Adipose tissue (tissue), 3 donors: ENCODE measurements around the gene PLPPR3. TPM values are rescaled to one million over a fixed set of nuclear protein-coding genes. Genes with fewer than 3 reads are reported as not detected.
"Not testable (repeated sequence)": the region's sequence is repeated elsewhere in the genome, so short reads cannot be mapped to it uniquely, and the experiment has no call there.

ENCODE experiments used
- H3K27ac ChIP-seq: one replicate; pipeline ENCODE4 v1.5.1; 2013; ENCODE audit warnings: low read depth, low read length
- WGBS, 3 donors: extraction: QIAGEN DNeasy Blood & Tissue Kit; methylation state at CpG; one replicate each; pipeline ENCODE4 v1.1.7; 2013; 5-methylcytosine and 5-hydroxymethylcytosine counted together
- polyA plus RNA-seq, 3 donors: library from polyadenylated mRNA; stranded (reverse); fragments of 200-250 nt; gene quantifications; one replicate each; pipeline ENCODE4 v1.2.3, GENCODE V29; 2013
- donor health status: healthy with polysubstance abuse.
- donor health status: Bipolar disorder and iron deficiency.
- donor health status: healthy.

The PLPPR3 gene
- polyA plus RNA-seq, 3 donors = 0.02 TPM; not detected in 2

DNA sequence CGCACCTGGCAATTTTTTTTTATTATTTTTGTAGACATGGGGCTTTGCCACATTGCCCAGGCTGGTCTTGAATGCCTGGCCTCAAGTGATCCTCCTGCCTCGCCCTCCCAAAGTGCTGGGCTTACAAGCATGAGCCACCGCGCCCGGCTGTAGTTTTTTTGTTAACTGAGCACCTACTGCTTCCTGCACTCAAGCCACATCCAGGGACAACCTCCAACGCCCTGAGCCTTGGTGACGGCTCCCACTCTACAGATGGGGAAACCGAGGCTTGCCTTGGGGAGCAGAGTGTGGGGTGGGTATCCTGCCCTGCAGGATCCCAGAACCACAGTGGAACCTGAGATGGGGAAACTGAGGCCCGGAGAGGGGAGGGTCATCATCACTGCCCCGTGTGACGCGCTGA is 33.4 kb upstream of the PLPPR3 start:
- 79 to 85% (median 84%) methylated on average over 12 of the region's 12 CpGs for WGBS, 3 donors

DNA sequence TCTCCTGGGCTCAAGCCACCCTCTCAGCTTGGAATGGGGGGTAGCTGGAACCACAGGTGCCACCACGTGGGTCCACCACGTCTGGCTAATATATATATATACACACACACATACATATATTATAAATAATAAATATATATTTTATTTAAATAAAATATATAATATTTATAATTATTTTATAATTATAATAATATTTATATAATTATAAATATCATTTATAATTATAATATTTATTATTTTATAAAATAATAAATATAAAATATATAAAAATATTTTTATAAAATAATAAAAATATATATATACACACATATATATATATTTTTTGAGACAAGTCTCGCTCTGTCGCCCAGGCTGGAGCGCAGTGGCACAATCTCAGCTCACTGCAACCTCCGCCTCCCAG is 32.8 kb upstream of the PLPPR3 start:
- WGBS, 3 donors = 71 to 82% (median 75%) methylated on average over 6 of the region's 6 CpGs

More for the DNA sequence above, 33.4 kb upstream of the PLPPR3 start:
- no peak overlapping the region for H3K27ac ChIP-seq

DNA sequence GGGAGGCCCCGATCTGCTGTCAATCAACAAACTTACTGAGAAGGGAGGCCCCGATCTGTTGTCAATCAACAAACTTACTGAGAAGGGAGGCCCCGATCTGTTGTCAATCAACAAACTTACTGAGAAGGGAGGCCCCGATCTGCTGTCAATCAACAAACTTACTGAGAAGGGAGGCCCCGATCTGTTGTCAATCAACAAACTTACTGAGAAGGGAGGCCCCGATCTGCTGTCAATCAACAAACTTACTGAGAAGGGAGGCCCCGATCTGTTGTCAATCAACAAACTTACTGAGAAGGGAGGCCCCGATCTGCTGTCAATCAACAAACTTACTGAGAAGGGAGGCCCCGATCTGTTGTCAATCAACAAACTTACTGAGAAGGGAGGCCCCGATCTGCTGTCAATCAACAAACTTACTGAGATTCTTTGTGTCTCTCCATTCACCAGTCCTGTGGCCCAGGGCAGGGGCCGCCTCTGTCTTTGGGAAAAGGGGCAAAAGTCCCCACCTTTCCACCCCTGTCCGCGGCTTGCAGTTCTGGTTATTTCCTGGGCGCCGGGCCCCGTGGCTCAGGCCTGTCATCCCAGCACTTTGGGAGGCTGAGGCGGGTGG is 32.0 kb upstream of the PLPPR3 start:
- 63 to 69% (median 67%) methylated on average over 10 to 11 of the region's 17 CpGs for WGBS, 3 donors
- not testable (repeated sequence) for H3K27ac ChIP-seq

More for the DNA sequence above, 32.8 kb upstream of the PLPPR3 start:
- no peak overlapping the region for H3K27ac ChIP-seq

DNA sequence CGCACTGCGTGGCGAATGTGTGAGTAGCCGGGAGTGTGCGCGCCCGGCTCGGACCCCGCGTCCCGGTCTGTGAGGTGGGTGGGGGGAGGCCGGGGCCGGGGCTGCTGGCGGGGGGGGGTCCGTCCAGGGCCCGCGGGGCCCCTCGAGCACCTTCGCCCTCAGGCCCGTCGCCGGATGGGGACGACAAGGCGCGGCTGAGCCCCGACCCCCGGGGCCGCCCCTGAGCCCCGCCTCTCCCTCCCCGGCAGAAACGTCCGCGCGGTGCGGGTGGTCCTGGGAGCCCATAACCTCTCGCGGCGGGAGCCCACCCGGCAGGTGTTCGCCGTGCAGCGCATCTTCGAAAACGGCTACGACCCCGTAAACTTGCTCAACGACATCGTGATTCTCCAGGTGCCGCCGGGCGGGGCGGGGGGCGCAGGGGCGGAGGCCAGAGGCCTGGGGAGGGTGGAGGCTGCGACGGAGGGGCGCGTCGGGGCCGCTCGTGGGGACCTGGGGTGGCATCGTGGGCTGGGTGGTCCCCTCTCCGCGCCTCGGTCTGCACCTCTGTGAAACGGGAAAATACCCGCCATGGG is 31.3 kb upstream of the PLPPR3 start:
- no peak overlapping the region for H3K27ac ChIP-seq
- WGBS, 3 donors = 23 to 29% (median 23%) methylated on average over 51 to 67 of the region's 67 CpGs

DNA sequence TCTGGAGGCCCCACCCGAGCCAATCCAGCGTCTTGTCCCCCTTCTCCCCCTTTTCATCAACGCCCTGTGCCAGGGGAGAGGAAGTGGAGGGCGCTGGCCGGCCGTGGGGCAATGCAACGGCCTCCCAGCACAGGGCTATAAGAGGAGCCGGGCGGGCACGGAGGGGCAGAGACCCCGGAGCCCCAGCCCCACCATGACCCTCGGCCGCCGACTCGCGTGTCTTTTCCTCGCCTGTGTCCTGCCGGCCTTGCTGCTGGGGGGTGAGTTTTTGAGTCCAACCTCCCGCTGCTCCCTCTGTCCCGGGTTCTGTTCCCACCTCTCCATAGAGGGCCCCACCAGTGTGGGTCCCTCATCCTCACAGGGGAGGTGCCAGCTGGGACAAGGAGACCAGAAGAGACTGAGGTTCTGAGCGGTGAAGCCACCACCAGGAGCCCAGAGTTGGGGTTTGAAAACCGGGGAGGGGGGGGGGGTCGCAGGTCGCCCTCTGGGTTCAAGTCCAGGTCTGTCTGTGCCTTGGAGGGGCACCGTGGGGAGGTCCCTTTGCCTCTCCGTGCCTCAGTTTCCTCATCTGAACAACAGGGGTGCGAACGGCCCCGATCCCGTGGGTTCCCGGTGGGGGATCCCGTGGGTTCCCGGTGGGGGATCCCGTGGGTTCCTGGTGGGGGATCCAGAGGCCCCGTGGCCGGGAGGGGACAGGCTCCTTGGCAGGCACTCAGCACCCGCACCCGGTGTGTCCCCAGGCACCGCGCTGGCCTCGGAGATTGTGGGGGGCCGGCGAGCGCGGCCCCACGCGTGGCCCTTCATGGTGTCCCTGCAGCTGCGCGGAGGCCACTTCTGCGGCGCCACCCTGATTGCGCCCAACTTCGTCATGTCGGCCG is 30.6 kb upstream of the PLPPR3 start, which contains the start of gene ELANE:
ELANE (plus strand) TSS at position 168 of the 878 bp plus-strand sequence; CDS start at position 194, 26 bp downstream.
- H3K27ac ChIP-seq = no peak within 1 kb of the TSS
- 45 to 63% (median 54%) methylated on average over 51 to 55 of the region's 55 CpGs for WGBS, 3 donors

DNA sequence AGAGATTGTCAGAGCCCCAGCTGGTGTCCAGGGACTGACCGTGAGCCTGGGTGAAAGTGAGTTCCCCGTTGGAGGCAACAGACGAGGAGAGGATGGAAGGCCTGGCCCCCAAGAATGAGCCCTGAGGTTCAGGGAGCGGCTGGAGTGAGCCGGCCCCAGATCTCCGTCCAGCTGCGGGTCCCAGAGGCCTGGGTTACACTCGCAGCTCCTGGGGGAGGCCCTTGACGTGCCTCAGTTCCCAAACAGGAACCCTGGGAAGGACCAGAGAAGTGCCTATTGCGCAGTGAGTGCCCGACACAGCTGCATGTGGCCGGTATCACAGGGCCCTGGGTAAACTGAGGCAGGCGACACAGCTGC is 29.2 kb upstream of the PLPPR3 start:
- H3K27ac ChIP-seq = no peak overlapping the region
- WGBS, 3 donors = 24 to 43% (median 25%) methylated on average over 12 to 13 of the region's 13 CpGs

DNA sequence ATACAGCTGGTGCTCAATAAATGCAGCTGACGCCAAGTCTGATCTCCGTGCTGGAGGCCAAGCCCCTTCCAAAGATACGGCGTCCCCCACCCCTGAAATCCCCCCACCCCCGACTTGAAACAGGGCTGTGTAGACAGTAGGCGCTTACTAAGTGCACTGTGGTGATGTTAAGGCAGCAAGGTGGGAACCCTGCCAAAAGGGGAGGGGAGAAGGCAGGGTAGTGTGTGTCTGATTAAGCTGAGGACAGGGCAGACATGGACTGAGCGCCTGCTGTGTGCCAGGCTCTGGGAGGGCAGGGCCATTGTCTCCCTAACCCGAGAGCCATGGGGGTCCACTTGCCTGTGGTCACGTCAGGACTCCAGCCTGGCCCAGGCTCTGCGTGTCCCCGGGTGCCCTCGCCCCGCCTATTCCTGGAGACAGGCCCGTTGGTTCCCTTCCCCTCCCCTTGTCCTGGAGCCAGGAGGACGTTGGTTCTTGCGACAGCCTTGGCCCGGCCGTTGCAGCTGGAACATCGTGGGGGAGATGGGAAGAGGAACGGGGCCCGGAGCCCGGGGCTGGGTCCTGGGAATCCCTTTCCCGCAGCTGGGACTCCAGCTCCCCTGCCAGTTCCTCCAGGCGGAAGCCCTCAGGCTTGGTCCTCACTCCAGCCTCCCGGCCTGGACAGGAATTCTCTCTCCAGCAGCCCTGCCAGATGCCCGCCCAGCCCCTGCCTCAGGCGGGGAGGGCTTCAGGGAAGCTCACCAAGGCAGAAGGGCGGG is 28.6 kb upstream of the PLPPR3 start:
- H3K27ac ChIP-seq = peak overlapping the region; percentile 65
- WGBS, 3 donors = 14 to 19% (median 18%) methylated on average over 27 to 28 of the region's 28 CpGs

DNA sequence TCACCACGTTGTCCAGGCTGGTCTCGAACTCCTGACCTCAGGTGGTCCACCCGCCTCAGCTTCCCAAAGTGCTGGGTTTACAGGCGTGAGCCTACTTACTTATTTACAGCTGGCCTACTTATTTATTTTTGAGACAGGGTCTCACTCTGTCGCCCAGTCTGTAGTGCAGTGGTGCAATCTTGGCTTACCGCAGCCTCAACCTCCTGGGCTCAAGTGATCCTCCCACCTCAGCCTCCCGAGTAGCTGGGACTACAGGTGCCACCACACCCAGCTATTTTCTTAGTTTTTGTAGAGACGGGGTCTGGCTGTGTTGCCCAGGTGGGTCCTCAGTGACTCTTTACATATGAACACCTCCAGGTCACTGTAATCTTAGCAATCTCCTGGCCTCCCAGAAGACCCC is 27.4 kb upstream of the PLPPR3 start:
- 70 to 86% (median 72%) methylated on average over 8 of the region's 8 CpGs for WGBS, 3 donors
- not testable (repeated sequence) for H3K27ac ChIP-seq

DNA sequence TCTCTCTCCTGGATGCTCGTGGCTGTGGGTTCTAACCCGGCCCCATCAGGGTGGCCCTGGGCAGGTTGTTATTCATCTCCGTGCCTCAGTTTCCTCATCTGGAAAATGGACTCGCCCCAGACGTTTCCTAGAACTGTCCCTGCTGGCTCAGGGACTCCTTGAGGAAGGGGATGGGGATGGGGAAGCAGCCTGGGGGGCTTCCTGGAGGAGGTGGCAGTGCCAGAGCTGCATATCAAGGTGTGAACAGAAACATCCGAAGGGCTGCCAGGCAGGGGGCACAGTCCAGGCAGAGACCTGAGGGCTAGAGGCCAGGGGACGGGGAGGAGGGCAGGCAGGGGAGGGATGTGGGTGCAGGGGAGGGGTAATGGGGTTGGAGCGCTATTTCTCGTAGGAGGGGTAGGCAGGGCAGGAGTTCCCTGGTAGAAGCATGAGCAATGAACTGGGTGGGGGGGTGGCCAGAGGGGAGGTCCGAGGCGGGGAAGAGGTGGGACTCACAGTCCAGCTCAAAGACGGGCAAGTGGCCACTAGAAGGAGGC is 26.7 kb upstream of the PLPPR3 start:
- WGBS, 3 donors = 25 to 38% (median 26%) methylated on average over 12 of the region's 12 CpGs
- H3K27ac ChIP-seq = peak overlapping the region; percentile 40

DNA sequence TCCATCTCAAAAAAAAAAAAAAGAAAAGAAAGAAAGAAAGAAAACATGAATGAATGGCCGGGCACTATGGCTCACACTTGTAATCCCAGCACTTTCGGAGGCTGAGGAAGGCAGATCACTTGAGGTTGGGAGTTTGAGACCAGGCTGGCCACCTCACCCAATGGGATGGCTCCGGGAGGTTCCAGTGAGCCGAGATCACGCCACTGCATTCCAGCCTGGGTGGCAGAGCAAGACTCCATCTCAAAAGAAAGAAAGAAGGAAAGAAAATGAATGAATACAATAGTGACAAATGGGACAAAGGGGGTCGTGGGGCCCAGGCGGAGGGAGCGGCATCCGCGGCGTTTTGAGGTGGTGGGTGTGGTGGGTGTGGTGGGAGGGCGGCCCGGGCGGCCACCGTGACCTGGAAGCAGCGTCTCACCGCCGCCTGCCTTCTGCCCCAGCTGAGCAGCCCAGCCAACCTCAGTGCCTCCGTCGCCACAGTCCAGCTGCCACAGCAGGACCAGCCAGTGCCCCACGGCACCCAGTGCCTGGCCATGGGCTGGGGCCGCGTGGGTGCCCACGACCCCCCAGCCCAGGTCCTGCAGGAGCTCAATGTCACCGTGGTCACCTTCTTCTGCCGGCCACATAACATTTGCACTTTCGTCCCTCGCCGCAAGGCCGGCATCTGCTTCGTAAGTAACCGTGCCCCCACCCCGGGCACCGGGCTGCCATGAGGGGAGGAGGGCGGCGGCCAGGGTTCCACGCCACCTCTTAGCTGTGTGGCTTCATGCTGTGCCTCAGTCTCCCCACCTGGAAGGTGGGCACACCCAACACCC is 24.2 kb upstream of the PLPPR3 start:
- 59 to 67% (median 62%) methylated on average over 25 to 37 of the region's 37 CpGs for WGBS, 3 donors

DNA sequence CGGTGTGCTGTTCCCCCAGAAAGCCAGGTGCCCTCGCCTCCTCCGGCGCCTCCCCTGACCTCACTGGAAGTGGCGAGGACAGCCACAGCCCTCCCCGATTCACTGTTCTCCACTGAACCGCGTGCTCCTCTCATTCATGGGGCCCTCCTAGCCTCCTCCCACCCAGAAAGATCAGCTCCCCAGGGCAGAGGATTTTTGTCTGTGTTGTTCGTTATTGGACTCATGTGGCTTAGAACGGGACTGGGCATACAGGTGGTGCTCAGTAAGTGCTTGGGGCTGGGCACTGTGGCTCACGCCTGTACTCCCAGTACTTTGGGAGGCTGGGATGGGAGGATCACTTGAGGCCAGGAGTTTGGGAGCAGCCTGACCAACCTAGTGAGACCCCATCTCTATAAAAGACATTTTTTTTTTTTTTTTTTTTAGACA is 22.8 kb upstream of the PLPPR3 start:
- no peak overlapping the region for H3K27ac ChIP-seq
- 13 to 40% (median 21%) methylated on average over 11 of the region's 11 CpGs for WGBS, 3 donors

More for the DNA sequence above, 24.2 kb upstream of the PLPPR3 start:
- no peak overlapping the region for H3K27ac ChIP-seq

DNA sequence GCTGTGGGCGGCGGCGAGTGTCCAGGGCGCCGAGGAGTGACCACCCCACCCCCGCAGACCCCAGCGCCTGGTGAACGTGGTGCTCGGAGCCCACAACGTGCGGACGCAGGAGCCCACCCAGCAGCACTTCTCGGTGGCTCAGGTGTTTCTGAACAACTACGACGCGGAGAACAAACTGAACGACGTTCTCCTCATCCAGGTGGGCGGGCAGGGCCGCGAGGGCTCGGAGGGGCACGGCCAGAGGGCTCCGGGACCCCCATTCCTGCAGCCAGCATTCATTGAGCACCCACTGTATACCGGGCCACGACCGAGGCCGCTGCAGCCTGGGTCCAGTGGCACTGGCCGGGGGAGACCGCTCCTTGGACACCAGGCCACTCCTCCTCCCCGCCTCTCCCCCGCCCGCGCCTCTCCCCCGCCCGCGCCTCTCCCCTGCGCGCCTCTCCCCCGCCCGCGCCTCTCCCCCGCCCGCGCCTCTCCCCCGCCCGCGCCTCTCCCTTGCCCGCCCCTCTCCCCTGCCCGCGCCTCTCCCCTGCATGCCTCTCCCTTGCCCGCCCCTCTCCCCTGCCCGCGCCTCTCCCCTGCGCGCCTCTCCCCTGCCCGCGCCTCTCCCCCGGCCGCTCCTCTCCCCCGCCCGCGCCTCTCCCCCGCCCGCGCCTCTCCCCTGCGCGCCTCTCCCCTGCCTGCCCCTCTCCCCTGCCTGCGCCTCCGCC is 22.2 kb upstream of the PLPPR3 start:
- WGBS, 3 donors = 8 to 16% (median 14%) methylated on average over 32 to 61 of the region's 70 CpGs
- H3K27ac ChIP-seq = no peak overlapping the region

DNA sequence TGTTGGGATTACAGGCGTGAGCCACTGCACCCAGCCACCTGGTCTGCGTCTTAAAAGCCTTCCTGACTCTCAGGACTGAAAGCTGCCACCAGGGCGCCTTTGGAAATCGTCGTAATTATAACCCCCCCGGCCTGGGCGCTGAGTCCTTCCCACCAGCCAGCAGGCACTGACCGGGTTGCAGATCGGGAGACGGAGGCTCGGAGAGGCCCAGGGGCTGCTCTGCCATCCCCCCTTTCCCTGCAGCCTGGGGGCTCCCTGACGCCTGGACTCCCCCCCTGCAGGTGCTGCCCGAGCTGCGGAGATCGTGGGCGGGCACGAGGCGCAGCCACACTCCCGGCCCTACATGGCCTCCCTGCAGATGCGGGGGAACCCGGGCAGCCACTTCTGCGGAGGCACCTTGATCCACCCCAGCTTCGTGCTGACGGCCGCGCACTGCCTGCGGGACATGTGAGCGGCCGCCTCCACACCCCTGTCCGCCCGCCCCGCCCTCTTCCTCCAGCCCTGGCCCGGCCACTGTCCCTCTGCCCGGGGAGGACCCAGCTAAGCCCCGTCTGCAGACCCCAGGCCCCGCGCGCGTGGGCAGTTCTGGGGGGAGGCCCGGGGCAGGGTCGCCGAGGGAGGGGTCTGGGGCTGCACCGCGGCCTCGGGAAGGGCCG is 21.6 kb upstream of the PLPPR3 start:
- H3K27ac ChIP-seq = no peak overlapping the region
- WGBS, 3 donors = 4 to 6% (median 6%) methylated on average over 40 to 46 of the region's 46 CpGs

DNA sequence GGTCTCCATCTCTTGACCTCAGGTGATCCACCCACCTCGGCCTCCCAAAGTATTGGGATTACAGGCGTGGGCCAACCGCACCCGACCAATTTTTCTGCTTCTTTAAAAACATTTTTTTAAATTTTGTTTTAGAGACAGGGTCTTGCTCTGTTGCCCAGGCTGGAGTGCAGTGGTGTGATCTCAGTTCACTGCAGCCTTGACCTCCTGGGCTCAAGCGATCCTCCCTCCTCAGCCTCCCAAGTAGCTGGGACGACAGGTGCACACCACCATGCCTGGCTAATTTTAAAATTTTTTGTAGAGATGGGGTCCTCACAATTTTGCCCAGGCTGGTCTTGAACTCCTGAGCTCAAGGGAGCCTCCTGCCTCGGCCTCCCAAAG is 21.0 kb upstream of the PLPPR3 start:
- WGBS, 3 donors = 72 to 84% (median 73%) methylated on average over 7 of the region's 7 CpGs
- not testable (repeated sequence) for H3K27ac ChIP-seq

DNA sequence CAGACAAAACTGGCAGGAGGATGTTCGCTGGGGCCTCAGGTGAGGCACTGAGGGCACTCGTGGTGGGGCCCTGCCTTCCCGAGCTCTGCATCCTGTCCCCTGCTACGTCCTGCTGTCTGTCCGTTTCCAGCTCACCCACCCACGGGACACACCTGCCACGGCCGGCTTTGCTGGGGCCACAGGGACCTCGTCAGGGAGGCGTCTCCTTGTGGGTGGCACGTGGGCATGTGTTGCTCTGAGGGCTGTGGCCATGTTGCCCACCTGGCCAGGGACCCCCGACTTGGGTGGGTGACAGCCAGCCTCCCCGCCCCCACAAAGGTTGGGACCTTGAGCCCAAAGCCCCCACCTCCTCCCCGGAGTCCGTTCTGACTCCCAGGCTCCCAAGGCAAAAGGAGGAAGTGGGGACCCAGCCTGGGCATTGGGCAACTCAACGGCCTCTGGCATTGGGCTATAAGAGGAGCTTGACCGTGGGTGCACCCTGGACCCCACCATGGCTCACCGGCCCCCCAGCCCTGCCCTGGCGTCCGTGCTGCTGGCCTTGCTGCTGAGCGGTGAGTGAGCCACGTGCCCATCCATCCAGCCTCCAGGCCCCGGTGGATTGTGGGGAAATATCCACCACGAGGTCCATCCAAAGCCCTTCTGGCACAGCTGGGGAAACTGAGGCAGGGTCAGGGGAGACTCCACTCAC is 18.9 kb upstream of the PLPPR3 start, which contains the start of gene PRTN3:
PRTN3 (plus strand) TSS at position 481 of the 688 bp plus-strand sequence; CDS start at position 491, 10 bp downstream.
- WGBS, 3 donors = 44 to 68% (median 47%) methylated on average over 24 of the region's 24 CpGs
- no peak within 1 kb of the TSS for H3K27ac ChIP-seq
